ENCODE data around the gene UPF3B. TPM values are rescaled to one million over a fixed set of nuclear protein-coding genes. Genes with fewer than 3 reads are reported as not detected.

UPF3B gene
- total and polyA plus RNA-seq, 7 donors, result 6.5 to 13.2 (median 10.7) TPM

DNA sequence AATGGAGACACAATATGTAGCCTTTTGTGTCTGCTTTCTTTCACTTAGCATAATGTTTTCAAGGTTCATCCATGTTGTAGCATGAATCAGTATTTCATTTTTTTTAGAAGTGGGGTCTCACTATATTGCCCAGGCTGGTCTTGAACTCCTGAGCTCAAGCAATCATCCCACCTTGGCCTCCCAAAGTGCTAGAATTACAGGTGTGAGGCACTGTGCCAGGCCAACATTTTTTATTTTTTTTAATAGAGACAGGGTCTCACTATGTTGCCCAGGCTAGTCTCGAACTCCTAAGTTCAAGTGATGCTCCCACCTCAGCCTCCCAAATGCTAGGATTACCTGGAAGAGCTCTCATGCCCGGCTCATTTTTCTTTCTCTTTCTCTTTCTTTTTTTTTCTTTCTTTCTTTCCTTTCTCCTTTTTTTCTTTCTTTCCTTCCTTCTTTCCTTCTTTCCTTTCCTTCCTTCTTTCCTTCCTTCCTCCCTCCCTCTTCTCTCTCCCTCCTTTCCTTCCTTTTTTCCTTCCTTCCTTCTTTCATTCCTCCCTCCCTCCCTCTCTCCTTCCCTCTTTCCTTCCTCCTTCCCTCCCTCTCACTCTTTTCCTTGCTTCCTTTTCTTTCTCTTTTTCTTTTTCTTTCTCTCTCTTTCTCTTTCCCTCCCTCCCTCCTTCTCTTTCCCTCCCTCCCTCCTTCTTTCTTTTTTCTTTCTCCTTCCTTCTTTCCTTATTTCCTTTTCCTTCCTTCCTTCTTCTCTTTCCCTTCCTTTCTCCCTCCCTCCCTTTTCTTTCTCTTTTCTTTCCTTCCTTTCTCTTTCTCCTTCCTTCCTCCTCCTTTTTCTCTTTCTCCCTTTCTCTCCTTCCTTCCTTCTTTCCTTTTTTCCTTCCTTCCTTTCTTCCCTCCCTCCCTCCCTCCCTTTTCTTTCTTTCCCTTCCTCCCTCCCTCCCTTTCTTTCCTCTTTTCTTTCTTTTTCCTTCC is 51.2 kb downstream of the UPF3B start:
- H3K9me3 ChIP-seq, result no peaks in the 10 kb centered on the region
- DNase-seq, result no peak
- 93 to 94% methylated on average over 2 of the region's 2 CpGs for WGBS, 2 donors
- TF ChIP-seq, protein P1, sequence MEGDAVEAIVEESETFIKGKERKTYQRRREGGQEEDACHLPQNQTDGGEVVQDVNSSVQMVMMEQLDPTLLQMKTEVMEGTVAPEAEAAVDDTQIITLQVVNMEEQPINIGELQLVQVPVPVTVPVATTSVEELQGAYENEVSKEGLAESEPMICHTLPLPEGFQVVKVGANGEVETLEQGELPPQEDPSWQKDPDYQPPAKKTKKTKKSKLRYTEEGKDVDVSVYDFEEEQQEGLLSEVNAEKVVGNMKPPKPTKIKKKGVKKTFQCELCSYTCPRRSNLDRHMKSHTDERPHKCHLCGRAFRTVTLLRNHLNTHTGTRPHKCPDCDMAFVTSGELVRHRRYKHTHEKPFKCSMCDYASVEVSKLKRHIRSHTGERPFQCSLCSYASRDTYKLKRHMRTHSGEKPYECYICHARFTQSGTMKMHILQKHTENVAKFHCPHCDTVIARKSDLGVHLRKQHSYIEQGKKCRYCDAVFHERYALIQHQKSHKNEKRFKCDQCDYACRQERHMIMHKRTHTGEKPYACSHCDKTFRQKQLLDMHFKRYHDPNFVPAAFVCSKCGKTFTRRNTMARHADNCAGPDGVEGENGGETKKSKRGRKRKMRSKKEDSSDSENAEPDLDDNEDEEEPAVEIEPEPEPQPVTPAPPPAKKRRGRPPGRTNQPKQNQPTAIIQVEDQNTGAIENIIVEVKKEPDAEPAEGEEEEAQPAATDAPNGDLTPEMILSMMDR (IDR thresholded peaks at IDR 0.05), result no peak
- TF ChIP-seq EP300 (IDR thresholded peaks at IDR 0.05) (no peak), POLR2A (IDR thresholded peaks at IDR 0.05) (no peak), POLR2AphosphoS5 (IDR thresholded peaks at IDR 0.05) (no peak)
- intact Hi-C loops (cut with DNase I), result no loop called here
- no peak overlapping the region for H3K4me3 ChIP-seq
- no peak overlapping the region for H3K27ac ChIP-seq
- H3K36me3 ChIP-seq, result no peaks in the 10 kb centered on the region
- no peaks in the 10 kb centered on the region for H3K4me1 ChIP-seq
- no peaks in the 10 kb centered on the region for H3K27me3 ChIP-seq

DNA sequence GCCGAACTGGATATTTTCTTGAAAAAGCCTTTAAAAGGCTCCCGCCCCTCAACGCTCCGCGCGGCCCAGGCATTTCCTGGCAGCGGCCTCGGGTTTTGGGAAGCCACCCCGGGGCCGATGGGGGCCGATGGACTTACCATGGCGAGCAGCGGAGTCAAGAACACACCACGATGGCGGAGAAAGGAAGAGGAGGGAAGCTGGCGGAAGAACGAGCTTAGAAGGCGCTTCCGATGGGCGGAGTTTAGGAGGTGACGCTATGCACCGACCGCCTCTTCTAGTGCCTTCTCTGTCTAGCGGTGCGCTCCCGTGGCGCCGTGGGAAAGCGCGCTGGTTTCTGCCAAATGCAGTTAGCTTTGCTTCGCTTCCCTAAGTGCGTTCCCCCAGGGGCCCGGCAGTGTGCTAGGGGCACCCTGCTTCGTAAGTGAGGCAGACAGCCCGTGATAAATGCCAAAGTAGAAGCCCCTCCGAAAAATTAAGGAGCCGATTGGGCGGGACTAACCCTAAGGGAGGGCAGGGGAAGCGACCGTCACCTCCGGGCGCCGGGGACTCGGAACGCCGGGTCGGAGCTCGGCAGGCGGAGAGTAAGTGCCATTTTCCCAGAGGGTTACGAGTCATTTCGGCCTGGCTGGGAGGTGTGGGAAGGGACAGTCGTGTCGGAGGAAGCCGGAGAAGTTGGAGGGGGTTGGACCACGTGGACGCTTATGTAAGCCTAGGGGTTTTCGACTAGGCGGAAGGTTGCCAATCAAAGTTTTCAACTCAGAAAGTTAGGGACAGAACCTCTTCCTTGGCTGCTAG is 61.1 kb downstream of the UPF3B start, which contains the start of gene RPL39:
Gene RPL39, minus strand, starts transcription at position 194 of the 795 bp plus-strand sequence. Its CDS starts 54 bp downstream, at position 140.
- Histone ChIP-seq H3K27me3 (no peaks in the 10 kb centered on the region), H3K36me3 (peaks cover 0 to 21% (median 0%) of the 10 kb centered on the region in 4 donors), H3K9me3 (no peaks in the 10 kb centered on the region), H3K27ac (peak within 1 kb of the TSS; percentile 87 to 92 (median 90)), H3K4me1 (peaks cover 0 to 37% (median 14%) of the 10 kb centered on the region in 4 donors), H3K4me3 (peak within 1 kb of the TSS; percentile 54 to 66 (median 62))
- TF ChIP-seq, protein P1 (IDR thresholded peaks at IDR 0.05), result no peak
- TF ChIP-seq POLR2A (IDR thresholded peaks at IDR 0.05) (peak; percentile 29 to 37), POLR2AphosphoS5 (IDR thresholded peaks at IDR 0.05) (peak; percentile 81 to 89 (median 84))
- intact Hi-C loops (cut with DNase I), result loop anchor here (2.0 to 5.0 kb wide), 5 partner anchors 61 to 323 kb away; partner anchors contain the start of genes NKAP, SEPTIN6, SLC25A5 and UPF3B
- WGBS, 2 donors, result 0 to 1% methylated on average over 58 of the region's 58 CpGs
- peak; percentile 92 for DNase-seq

DNA sequence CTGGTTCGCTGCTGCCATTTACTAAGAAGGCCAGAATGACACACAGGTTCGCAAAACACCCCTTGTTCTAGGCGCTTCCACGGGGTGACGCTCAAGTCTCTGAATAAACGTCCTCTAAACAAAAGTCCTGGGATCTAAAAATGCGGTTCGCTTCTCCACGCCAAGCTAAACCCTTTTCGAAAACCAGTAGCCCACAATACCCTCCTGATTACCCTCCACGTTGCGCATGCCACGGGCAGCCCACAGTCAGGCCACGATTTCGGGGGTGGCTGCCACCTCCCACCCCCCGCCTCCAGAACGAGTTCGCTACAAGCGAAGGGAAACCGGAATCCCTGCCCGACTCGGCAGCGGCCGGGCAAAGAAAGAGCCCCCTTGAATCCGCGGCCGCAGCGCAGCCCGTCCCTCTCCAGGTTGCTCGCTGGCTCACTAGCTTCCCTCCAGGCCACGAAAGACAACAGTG is 61.8 kb downstream of the UPF3B start:
- H3K27ac ChIP-seq, result peak overlapping the region; percentile 87 to 92 (median 90)
- TF ChIP-seq POLR2A (IDR thresholded peaks at IDR 0.05), result no peak
- TF ChIP-seq EP300 (IDR thresholded peaks at IDR 0.05), result no peak
- TF ChIP-seq, protein P1 (IDR thresholded peaks at IDR 0.05), result no peak
- peaks cover 0 to 24% (median 0%) of the 10 kb centered on the region in 4 donors for H3K36me3 ChIP-seq
- H3K4me3 ChIP-seq, result peak overlapping the region; percentile 54 to 66 (median 62)
- no peak for DNase-seq
- H3K9me3 ChIP-seq, result no peaks in the 10 kb centered on the region
- intact Hi-C loops (cut with DNase I), result loop anchor here (2.0 to 5.0 kb wide), 5 partner anchors 62 to 322 kb away; partner anchors contain the start of genes NKAP, SEPTIN6, SLC25A5 and UPF3B
- H3K27me3 ChIP-seq, result no peaks in the 10 kb centered on the region
- H3K4me1 ChIP-seq, result peaks cover 0 to 37% (median 14%) of the 10 kb centered on the region in 4 donors
- WGBS, 2 donors, result 0 to 1% methylated on average over 31 of the region's 31 CpGs

DNA sequence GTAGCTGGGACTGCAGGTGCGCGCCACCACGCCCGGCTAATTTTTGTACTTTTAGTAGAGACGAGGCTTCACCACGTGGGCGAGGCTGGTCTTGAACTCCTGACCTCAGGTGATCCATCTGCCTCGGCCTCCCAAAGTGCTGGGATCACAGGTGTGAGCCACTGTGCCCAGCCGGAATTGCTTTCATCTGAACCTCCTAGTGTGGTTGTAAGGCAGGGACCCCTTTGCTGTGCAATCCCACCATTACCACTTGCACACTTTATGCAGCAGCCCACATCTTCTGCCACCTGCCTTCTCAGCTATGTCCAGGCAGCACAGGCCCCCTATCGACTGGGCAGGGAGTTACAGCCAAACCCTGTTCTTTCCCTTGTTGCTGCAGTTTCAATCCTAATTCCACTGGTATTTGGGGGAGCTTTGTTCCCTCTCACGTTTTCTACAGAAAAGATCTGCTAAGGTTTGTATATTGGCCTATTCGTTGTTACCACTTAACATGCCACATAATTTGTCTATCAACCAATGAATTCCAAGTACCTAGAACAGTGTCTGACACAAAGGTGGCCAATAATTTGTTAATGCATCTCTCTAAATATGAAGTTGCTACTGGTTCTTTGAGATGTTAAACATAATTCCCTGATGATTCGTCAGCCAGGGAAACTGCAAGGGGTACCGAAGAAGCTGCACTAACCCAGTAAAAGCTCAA is 67.9 kb downstream of the UPF3B start:
- Histone ChIP-seq H3K36me3 (peaks cover 0 to 38% (median 0%) of the 10 kb centered on the region in 4 donors), H3K9me3 (no peaks in the 10 kb centered on the region), H3K4me1 (peaks cover 0 to 25% (median 9%) of the 10 kb centered on the region in 4 donors), H3K27ac (no peak overlapping the region), H3K27me3 (no peaks in the 10 kb centered on the region), H3K4me3 (no peak overlapping the region)
- intact Hi-C loops (cut with DNase I), result no loop called here
- WGBS, 2 donors, result 58 to 76% methylated on average over 14 of the region's 14 CpGs
- no peak for DNase-seq
- TF ChIP-seq, protein P1 (IDR thresholded peaks at IDR 0.05), result no peak
- TF ChIP-seq POLR2A (IDR thresholded peaks at IDR 0.05), result no peak

Measured in sigmoid colon (tissue), 7 donors.